Measurements from ENCODE around the gene HEBP1.
A peak's percentile ranks its signal among the peaks of the same experiment; 100 is the strongest.

HEBP1 gene

GRCh38 chr12:12999959-13000615, at the start of gene HEBP1:
HEBP1 (minus strand) TSS chr12:13000265; CDS start chr12:13000114, 151 bp downstream.
- peak; percentile 89 for ATAC-seq
- TF ChIP-seq CSDC2 (CRISPR knock-in tag; IDR thresholded peaks at IDR 0.05) (no peak), ZFP30 (CRISPR knock-in tag; IDR thresholded peaks at IDR 0.05) (no peak), ZFP3 (CRISPR knock-in tag; IDR thresholded peaks at IDR 0.05) (no peak)

DNA sequence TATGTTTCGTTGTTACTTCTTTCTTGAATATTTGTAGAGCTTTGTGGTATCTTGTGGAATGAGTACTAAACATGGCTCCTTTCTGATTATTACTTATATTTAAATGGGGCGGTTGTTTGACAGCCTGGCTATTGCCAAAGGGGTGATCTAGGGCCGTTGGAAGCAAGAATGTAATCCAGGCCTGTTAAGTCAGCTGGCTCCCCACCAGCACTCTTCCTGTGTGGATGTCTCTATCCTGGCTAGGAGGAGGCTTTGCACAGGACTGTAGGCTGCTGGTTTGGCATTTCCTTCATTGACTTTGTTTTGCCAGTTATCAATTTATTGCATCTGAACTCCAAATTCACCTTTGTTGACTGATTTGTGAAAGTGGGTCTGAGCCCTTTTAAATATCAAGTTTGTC, 49.8 kb upstream of the HEBP1 start:
- peak; percentile 57; the same call in 2 of the 3 replicates for ATAC-seq
- TF ChIP-seq, protein P1, sequence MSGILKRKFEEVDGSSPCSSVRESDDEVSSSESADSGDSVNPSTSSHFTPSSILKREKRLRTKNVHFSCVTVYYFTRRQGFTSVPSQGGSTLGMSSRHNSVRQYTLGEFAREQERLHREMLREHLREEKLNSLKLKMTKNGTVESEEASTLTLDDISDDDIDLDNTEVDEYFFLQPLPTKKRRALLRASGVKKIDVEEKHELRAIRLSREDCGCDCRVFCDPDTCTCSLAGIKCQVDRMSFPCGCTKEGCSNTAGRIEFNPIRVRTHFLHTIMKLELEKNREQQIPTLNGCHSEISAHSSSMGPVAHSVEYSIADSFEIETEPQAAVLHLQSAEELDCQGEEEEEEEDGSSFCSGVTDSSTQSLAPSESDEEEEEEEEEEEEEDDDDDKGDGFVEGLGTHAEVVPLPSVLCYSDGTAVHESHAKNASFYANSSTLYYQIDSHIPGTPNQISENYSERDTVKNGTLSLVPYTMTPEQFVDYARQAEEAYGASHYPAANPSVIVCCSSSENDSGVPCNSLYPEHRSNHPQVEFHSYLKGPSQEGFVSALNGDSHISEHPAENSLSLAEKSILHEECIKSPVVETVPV (CRISPR knock-in tag; IDR thresholded peaks at IDR 0.05), result no peak
- TF ChIP-seq GLIS3 (CRISPR knock-in tag; IDR thresholded peaks at IDR 0.05) (no peak), TOX (CRISPR knock-in tag; IDR thresholded peaks at IDR 0.05; ENCODE audit: borderline replicate concordance) (no peak), ARNTL (CRISPR knock-in tag; IDR thresholded peaks at IDR 0.05; ENCODE audit: borderline replicate concordance, low read depth) (no peak), PATZ1 (CRISPR knock-in tag; IDR thresholded peaks at IDR 0.05; ENCODE audit: borderline replicate concordance) (no peak), ISL1 (CRISPR knock-in tag; IDR thresholded peaks at IDR 0.05) (no peak)
- TF ChIP-seq, protein P2, sequence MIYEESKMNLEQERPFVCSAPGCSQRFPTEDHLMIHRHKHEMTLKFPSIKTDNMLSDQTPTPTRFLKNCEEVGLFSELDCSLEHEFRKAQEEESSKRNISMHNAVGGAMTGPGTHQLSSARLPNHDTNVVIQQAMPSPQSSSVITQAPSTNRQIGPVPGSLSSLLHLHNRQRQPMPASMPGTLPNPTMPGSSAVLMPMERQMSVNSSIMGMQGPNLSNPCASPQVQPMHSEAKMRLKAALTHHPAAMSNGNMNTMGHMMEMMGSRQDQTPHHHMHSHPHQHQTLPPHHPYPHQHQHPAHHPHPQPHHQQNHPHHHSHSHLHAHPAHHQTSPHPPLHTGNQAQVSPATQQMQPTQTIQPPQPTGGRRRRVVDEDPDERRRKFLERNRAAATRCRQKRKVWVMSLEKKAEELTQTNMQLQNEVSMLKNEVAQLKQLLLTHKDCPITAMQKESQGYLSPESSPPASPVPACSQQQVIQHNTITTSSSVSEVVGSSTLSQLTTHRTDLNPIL (CRISPR knock-in tag; IDR thresholded peaks at IDR 0.05; ENCODE audit: low read depth), result no peak

- no peak for ATAC-seq
- TF ChIP-seq RARB (CRISPR knock-in tag; IDR thresholded peaks at IDR 0.05) (no peak), CSDC2 (CRISPR knock-in tag; IDR thresholded peaks at IDR 0.05) (no peak)
Measured at GRCh38 chr12:13046964-13047363, 46.9 kb upstream of the HEBP1 start.

GRCh38 chr12:13045816-13046215, 45.8 kb upstream of the HEBP1 start:
- no peak for TF ChIP-seq ARNTL (CRISPR knock-in tag; IDR thresholded peaks at IDR 0.05; ENCODE audit: borderline replicate concordance, low read depth)
- no peak for TF ChIP-seq CSDC2 (CRISPR knock-in tag; IDR thresholded peaks at IDR 0.05)
- no peak for TF ChIP-seq TCF4 (CRISPR knock-in tag; IDR thresholded peaks at IDR 0.05; ENCODE audit: borderline replicate concordance)
- no peak for ATAC-seq

DNA sequence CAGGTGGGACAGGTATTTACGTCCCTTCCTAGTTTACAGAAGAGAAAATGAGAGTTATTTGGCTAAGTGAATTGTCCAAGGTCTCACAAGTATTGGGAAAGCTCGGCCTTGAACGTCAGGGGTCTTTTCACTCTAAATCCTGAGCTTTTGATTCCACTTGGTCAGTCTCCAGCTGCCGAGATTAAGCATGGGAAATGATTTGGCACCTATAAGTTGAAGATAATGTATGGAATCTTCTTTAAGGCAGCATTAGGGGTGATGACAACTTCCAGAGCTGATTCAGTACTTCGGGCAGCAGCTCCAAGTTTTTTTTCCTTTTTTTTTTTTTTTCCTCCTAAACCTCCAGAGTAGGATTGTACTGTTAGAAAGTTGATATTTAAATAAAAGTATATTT, 44.8 kb upstream of the HEBP1 start:
- no peak for TF ChIP-seq SNAI2 (CRISPR knock-in tag; IDR thresholded peaks at IDR 0.05)
- no peak for TF ChIP-seq TOX (CRISPR knock-in tag; IDR thresholded peaks at IDR 0.05; ENCODE audit: borderline replicate concordance)
- TF ChIP-seq GLIS3 (CRISPR knock-in tag; IDR thresholded peaks at IDR 0.05), result no peak
- ATAC-seq, result peak; percentile 54

GRCh38 chr12:13044002-13044905, 44.2 kb upstream of the HEBP1 start, which contains the start of gene FAM234B:
FAM234B (plus strand) TSS chr12:13044381; CDS start chr12:13044404, 23 bp downstream.
- peak; percentile 99 for ATAC-seq
- TF ChIP-seq, protein P1 (CRISPR knock-in tag; IDR thresholded peaks at IDR 0.05), result no peak
- TF ChIP-seq PPARA (CRISPR knock-in tag; IDR thresholded peaks at IDR 0.05; ENCODE audit: borderline replicate concordance), result no peak
- TF ChIP-seq CSDC2 (CRISPR knock-in tag; IDR thresholded peaks at IDR 0.05), result no peak
- no peak for TF ChIP-seq OSR1 (CRISPR knock-in tag; IDR thresholded peaks at IDR 0.05)
- no peak for TF ChIP-seq ZNF70 (CRISPR knock-in tag; IDR thresholded peaks at IDR 0.05)
- no peak for TF ChIP-seq ZFP3 (CRISPR knock-in tag; IDR thresholded peaks at IDR 0.05)
- no peak for TF ChIP-seq ZNF565 (CRISPR knock-in tag; conservative IDR thresholded peaks at IDR 0.05; ENCODE audit: low read depth)
- TF ChIP-seq, protein P3, sequence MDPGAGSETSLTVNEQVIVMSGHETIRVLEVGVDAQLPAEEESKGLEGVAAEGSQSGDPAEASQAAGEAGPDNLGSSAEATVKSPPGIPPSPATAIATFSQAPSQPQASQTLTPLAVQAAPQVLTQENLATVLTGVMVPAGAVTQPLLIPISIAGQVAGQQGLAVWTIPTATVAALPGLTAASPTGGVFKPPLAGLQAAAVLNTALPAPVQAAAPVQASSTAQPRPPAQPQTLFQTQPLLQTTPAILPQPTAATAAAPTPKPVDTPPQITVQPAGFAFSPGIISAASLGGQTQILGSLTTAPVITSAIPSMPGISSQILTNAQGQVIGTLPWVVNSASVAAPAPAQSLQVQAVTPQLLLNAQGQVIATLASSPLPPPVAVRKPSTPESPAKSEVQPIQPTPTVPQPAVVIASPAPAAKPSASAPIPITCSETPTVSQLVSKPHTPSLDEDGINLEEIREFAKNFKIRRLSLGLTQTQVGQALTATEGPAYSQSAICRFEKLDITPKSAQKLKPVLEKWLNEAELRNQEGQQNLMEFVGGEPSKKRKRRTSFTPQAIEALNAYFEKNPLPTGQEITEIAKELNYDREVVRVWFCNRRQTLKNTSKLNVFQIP (CRISPR knock-in tag; IDR thresholded peaks at IDR 0.05; ENCODE audit: borderline replicate concordance, low read depth), result no peak
